ENCODE results near the gene PRKAR1B. TPM values are rescaled to one million over a fixed set of nuclear protein-coding genes. Genes with fewer than 3 reads are reported as not detected.

The PRKAR1B gene
- total RNA-seq, 1 experiment from 2014 or later = 62.0 TPM

- no peak for ATAC-seq
- H3K4me3 ChIP-seq (ENCODE audit: low read depth in 2 of 2, low read length in 2 of 2) = no peak overlapping the region
- CTCF ChIA-PET = no interaction called here
Observed at GRCh38 chr7:572416-573268, 154.4 kb downstream of the PRKAR1B start.

DNA sequence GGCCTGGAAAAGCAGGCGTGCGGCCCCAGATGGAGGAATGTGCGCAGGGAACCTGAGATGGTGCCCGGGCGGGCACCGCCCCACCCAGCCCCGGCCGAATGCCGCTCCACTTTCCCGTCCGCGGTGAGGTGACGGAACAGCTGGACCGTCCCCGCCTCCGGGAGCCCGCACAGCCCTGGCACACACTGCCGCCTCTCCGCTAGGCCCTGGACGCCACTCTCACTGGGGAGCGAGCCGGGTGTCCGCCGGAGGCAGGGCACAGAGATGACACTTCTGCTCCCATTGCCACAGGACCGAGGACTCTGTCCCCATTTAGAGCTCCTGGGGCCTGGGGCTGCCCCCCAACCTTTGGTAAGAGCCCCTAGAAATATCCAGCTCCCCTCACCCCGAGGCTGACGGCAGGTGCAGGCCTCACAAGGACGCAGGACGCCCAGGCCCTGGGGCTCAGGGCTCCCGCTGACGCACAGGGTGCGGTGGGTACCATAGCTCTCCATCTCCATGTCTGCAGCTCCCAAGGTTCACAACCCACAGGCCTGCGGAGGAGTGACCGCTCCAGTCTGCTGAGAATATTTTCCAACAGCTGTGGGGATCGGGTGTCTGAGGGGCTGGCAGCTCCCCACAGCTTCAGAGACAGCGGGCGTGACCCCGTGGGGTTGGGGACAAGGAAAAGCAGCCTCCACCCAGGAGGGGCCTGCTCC is 155.2 kb downstream of the PRKAR1B start:
- in situ Hi-C loops (cut with HindIII; ENCODE audit: low pct_unique_long_range_greater_than_20kb, low sequenced_read_pairs) = no loop called here
- H3K4me3 ChIP-seq (ENCODE audit: low read depth in 2 of 2, low read length in 2 of 2) = no peak overlapping the region
- POLR2A ChIA-PET = interaction anchor here (0.6 kb wide), 1 partner anchor 59 kb away, joined by 5 read pairs; no protein-coding TSS in a partner anchor
- CTCF ChIA-PET = no interaction called here
- intact Hi-C loops (cut with micrococcal nuclease; ENCODE audit: unreplicated experiment) = no loop called here
- TF ChIP-seq, protein P1, sequence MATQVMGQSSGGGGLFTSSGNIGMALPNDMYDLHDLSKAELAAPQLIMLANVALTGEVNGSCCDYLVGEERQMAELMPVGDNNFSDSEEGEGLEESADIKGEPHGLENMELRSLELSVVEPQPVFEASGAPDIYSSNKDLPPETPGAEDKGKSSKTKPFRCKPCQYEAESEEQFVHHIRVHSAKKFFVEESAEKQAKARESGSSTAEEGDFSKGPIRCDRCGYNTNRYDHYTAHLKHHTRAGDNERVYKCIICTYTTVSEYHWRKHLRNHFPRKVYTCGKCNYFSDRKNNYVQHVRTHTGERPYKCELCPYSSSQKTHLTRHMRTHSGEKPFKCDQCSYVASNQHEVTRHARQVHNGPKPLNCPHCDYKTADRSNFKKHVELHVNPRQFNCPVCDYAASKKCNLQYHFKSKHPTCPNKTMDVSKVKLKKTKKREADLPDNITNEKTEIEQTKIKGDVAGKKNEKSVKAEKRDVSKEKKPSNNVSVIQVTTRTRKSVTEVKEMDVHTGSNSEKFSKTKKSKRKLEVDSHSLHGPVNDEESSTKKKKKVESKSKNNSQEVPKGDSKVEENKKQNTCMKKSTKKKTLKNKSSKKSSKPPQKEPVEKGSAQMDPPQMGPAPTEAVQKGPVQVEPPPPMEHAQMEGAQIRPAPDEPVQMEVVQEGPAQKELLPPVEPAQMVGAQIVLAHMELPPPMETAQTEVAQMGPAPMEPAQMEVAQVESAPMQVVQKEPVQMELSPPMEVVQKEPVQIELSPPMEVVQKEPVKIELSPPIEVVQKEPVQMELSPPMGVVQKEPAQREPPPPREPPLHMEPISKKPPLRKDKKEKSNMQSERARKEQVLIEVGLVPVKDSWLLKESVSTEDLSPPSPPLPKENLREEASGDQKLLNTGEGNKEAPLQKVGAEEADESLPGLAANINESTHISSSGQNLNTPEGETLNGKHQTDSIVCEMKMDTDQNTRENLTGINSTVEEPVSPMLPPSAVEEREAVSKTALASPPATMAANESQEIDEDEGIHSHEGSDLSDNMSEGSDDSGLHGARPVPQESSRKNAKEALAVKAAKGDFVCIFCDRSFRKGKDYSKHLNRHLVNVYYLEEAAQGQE (IDR thresholded peaks at IDR 0.05; ENCODE audit: insufficient read depth in 1 of 2, low read depth in 2 of 2, low read length in 1 of 2) = no peak
- TF ChIP-seq CTCF (IDR thresholded peaks at IDR 0.05) (no peak), POLR2AphosphoS5 (IDR thresholded peaks at IDR 0.05; ENCODE audit: low read depth, low read length) (no peak), SIN3A (IDR thresholded peaks at IDR 0.05; ENCODE audit: borderline replicate concordance, insufficient read depth, low read depth, low read length) (no peak), TCF7L2 (IDR thresholded peaks at IDR 0.05; ENCODE audit: low read depth, low read length) (no peak)
- no peaks in the 10 kb centered on the region for H3K36me3 ChIP-seq (ENCODE audit: control insufficient read depth, insufficient read depth, low read length)
- ATAC-seq (no peak), DNase-seq (ENCODE audit: low read depth, low spot score) (no peak)
- no peaks in the 10 kb centered on the region for H3K9me3 ChIP-seq (ENCODE audit: control insufficient read depth, insufficient read depth, low read depth, low read length)
- no TSS peak for BruUV-seq (replicated peaks)
- no peaks in the 10 kb centered on the region for H3K4me1 ChIP-seq (ENCODE audit: control insufficient read depth, insufficient read depth, low read length)
- no peaks in the 10 kb centered on the region for H3K27me3 ChIP-seq (ENCODE audit: control insufficient read depth, insufficient read depth, low read length)
- no peak overlapping the region for H3K27ac ChIP-seq (ENCODE audit: low read length)

More at GRCh38 chr7:572416-573268, 154.4 kb downstream of the PRKAR1B start:
- Histone ChIP-seq H3K27ac (ENCODE audit: low read length) (no peak overlapping the region), H3K4me1 (ENCODE audit: control insufficient read depth, insufficient read depth, low read length) (no peaks in the 10 kb centered on the region), H3K27me3 (ENCODE audit: control insufficient read depth, insufficient read depth, low read length) (no peaks in the 10 kb centered on the region), H3K9me3 (ENCODE audit: control insufficient read depth, insufficient read depth, low read depth, low read length) (no peaks in the 10 kb centered on the region), H3K36me3 (ENCODE audit: control insufficient read depth, insufficient read depth, low read length) (no peaks in the 10 kb centered on the region)
- no TSS peak for BruUV-seq (replicated peaks)
- intact Hi-C loops (cut with micrococcal nuclease; ENCODE audit: unreplicated experiment) = no loop called here
- in situ Hi-C loops (cut with HindIII; ENCODE audit: low pct_unique_long_range_greater_than_20kb, low sequenced_read_pairs) = no loop called here
- POLR2A ChIA-PET = interaction anchor here (0.6 kb wide), 1 partner anchor 58 kb away, joined by 5 read pairs; no protein-coding TSS in a partner anchor
- DNase-seq (ENCODE audit: low read depth, low spot score) = no peak
- TF ChIP-seq TCF7L2 (IDR thresholded peaks at IDR 0.05; ENCODE audit: low read depth, low read length) (no peak), CTCF (IDR thresholded peaks at IDR 0.05) (no peak), POLR2AphosphoS5 (IDR thresholded peaks at IDR 0.05; ENCODE audit: low read depth, low read length) (no peak), SIN3A (IDR thresholded peaks at IDR 0.05; ENCODE audit: borderline replicate concordance, insufficient read depth, low read depth, low read length) (no peak)
- TF ChIP-seq, protein P1 (IDR thresholded peaks at IDR 0.05; ENCODE audit: insufficient read depth in 1 of 2, low read depth in 2 of 2, low read length in 1 of 2) = no peak
